ENCODE results near the gene PPP2R1B. TPM values are rescaled to one million over a fixed set of nuclear protein-coding genes. Genes with fewer than 3 reads are reported as not detected.

The PPP2R1B gene
- total RNA-seq, 1 donor from 2014 or later, result 33.8 TPM

- TF ChIP-seq, protein P1, sequence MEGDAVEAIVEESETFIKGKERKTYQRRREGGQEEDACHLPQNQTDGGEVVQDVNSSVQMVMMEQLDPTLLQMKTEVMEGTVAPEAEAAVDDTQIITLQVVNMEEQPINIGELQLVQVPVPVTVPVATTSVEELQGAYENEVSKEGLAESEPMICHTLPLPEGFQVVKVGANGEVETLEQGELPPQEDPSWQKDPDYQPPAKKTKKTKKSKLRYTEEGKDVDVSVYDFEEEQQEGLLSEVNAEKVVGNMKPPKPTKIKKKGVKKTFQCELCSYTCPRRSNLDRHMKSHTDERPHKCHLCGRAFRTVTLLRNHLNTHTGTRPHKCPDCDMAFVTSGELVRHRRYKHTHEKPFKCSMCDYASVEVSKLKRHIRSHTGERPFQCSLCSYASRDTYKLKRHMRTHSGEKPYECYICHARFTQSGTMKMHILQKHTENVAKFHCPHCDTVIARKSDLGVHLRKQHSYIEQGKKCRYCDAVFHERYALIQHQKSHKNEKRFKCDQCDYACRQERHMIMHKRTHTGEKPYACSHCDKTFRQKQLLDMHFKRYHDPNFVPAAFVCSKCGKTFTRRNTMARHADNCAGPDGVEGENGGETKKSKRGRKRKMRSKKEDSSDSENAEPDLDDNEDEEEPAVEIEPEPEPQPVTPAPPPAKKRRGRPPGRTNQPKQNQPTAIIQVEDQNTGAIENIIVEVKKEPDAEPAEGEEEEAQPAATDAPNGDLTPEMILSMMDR (IDR thresholded peaks at IDR 0.05; ENCODE audit: unreplicated experiment), result no peak
- Mint-ChIP-seq H3K36me3 (peaks cover 14% of the 10 kb centered on the region), H3K4me3 (no peak overlapping the region), H3K9me3 (no peaks in the 10 kb centered on the region), H3K4me1 (peaks cover 29% of the 10 kb centered on the region), H3K27ac (peak overlapping the region; percentile 93), H3K27me3 (ENCODE audit: low read depth) (no peaks in the 10 kb centered on the region)
- DNase-seq (ENCODE audit: low spot score in 2 of 2, unreplicated experiment in 2 of 2), result no peak
Observed at GRCh38 chr11:111736181-111736590, 30.0 kb downstream of the PPP2R1B start.

GRCh38 chr11:111735262-111736116, 30.7 kb downstream of the PPP2R1B start:
- no peak for DNase-seq (ENCODE audit: low spot score in 2 of 2, unreplicated experiment in 2 of 2)
- peaks cover 34% of the 10 kb centered on the region for H3K4me1 Mint-ChIP-seq
- TF ChIP-seq, protein P1 (IDR thresholded peaks at IDR 0.05; ENCODE audit: unreplicated experiment), result no peak
- no peaks in the 10 kb centered on the region for H3K27me3 Mint-ChIP-seq (ENCODE audit: low read depth)
- no peaks in the 10 kb centered on the region for H3K9me3 Mint-ChIP-seq
- peaks cover 7% of the 10 kb centered on the region for H3K36me3 Mint-ChIP-seq
- H3K27ac Mint-ChIP-seq, result peak overlapping the region; percentile 93
- H3K4me3 Mint-ChIP-seq, result peak overlapping the region; percentile 14

GRCh38 chr11:111734954-111735261, 31.3 kb downstream of the PPP2R1B start:
- TF ChIP-seq, protein P1 (IDR thresholded peaks at IDR 0.05; ENCODE audit: unreplicated experiment), result no peak
- H3K4me3 Mint-ChIP-seq, result peak overlapping the region; percentile 14
- H3K27me3 Mint-ChIP-seq (ENCODE audit: low read depth), result no peaks in the 10 kb centered on the region
- peak overlapping the region; percentile 92 for H3K27ac Mint-ChIP-seq
- peaks cover 39% of the 10 kb centered on the region for H3K4me1 Mint-ChIP-seq
- H3K36me3 Mint-ChIP-seq, result peaks cover 5% of the 10 kb centered on the region
- DNase-seq (ENCODE audit: low spot score in 2 of 2, unreplicated experiment in 2 of 2), result no peak
- H3K9me3 Mint-ChIP-seq, result no peaks in the 10 kb centered on the region

- Mint-ChIP-seq H3K36me3 (peaks cover 3% of the 10 kb centered on the region), H3K27me3 (ENCODE audit: low read depth) (no peaks in the 10 kb centered on the region), H3K4me1 (peaks cover 44% of the 10 kb centered on the region), H3K4me3 (no peak overlapping the region), H3K27ac (peak overlapping the region; percentile 92), H3K9me3 (no peaks in the 10 kb centered on the region)
- DNase-seq (ENCODE audit: low spot score in 2 of 2, unreplicated experiment in 2 of 2), result no peak
- TF ChIP-seq, protein P1 (IDR thresholded peaks at IDR 0.05; ENCODE audit: unreplicated experiment), result no peak
Observed at GRCh38 chr11:111734101-111734953, 31.9 kb downstream of the PPP2R1B start.

- Mint-ChIP-seq H3K4me3 (no peak overlapping the region), H3K9me3 (no peaks in the 10 kb centered on the region), H3K27ac (no peak overlapping the region), H3K27me3 (ENCODE audit: low read depth) (no peaks in the 10 kb centered on the region), H3K36me3 (peaks cover 7% of the 10 kb centered on the region), H3K4me1 (peaks cover 49% of the 10 kb centered on the region)
- TF ChIP-seq, protein P1 (IDR thresholded peaks at IDR 0.05; ENCODE audit: unreplicated experiment), result no peak
- DNase-seq (ENCODE audit: low spot score in 2 of 2, unreplicated experiment in 2 of 2), result no peak
Observed at GRCh38 chr11:111733611-111734088, 32.5 kb downstream of the PPP2R1B start.

Data from mesothelial cell of epicardium (in vitro differentiated cells).